Neuron (in vitro differentiated cells): Measurements from ENCODE around the gene TBC1D17.

ENCODE experiments used
- H2AFZ ChIP-seq: one replicate; pipeline ENCODE4 v1.6.1; 2013; ENCODE audit warnings: low read depth, mild to moderate bottlenecking, inconsistent platforms, low read length, moderate library complexity
- H3K27me3 ChIP-seq: one replicate; pipeline ENCODE4 v1.6.1; 2013; ENCODE audit warnings: low read length; ENCODE audit not compliant: insufficient read depth
- H3K36me3 ChIP-seq: one replicate; pipeline ENCODE4 v1.6.1; 2013; ENCODE audit warnings: low read length; ENCODE audit not compliant: insufficient read depth
- H3K4me1 ChIP-seq: one replicate; pipeline ENCODE4 v1.6.1; 2013; ENCODE audit warnings: low read length; ENCODE audit not compliant: insufficient read depth
- H3K4me3 ChIP-seq: 2 replicates; pipeline ENCODE4 v1.5.1; 2013; ENCODE audit warnings: mild to moderate bottlenecking, low read length, moderate library complexity
- H3K9me3 ChIP-seq: one replicate; pipeline ENCODE4 v1.6.1; 2013; ENCODE audit warnings: low read length

The TBC1D17 gene

GRCh38 chr19:49908480-49909420 lies 31.2 kb downstream of the TBC1D17 start:
- H2AFZ ChIP-seq = no peak overlapping the region
- peaks cover 61% of the 10 kb centered on the region for H3K36me3 ChIP-seq
- H3K27me3 ChIP-seq = no peaks in the 10 kb centered on the region
- no peaks in the 10 kb centered on the region for H3K4me1 ChIP-seq
- H3K4me3 ChIP-seq = no peak overlapping the region
- no peaks in the 10 kb centered on the region for H3K9me3 ChIP-seq

- Histone ChIP-seq H3K4me3 (no peak overlapping the region), H3K4me1 (no peaks in the 10 kb centered on the region), H2AFZ (no peak overlapping the region), H3K27me3 (no peaks in the 10 kb centered on the region), H3K9me3 (peaks cover 5% of the 10 kb centered on the region), H3K36me3 (peaks cover 73% of the 10 kb centered on the region)
Observed at GRCh38 chr19:49910179-49910578, 32.7 kb downstream of the TBC1D17 start.

- Histone ChIP-seq H3K36me3 (peaks cover 82% of the 10 kb centered on the region), H3K4me3 (no peak overlapping the region), H2AFZ (no peak overlapping the region), H3K9me3 (peaks cover 11% of the 10 kb centered on the region), H3K27me3 (no peaks in the 10 kb centered on the region), H3K4me1 (no peaks in the 10 kb centered on the region)
Observed at GRCh38 chr19:49911381-49912145, 34.1 kb downstream of the TBC1D17 start.

GRCh38 chr19:49912965-49913685 lies 35.6 kb downstream of the TBC1D17 start:
- Histone ChIP-seq H3K27me3 (no peaks in the 10 kb centered on the region), H3K4me1 (no peaks in the 10 kb centered on the region), H3K9me3 (peaks cover 18% of the 10 kb centered on the region), H3K4me3 (no peak overlapping the region), H2AFZ (no peak overlapping the region), H3K36me3 (peaks cover 82% of the 10 kb centered on the region)

GRCh38 chr19:49913720-49914119 lies 36.2 kb downstream of the TBC1D17 start:
- Histone ChIP-seq H3K9me3 (peaks cover 18% of the 10 kb centered on the region), H3K36me3 (peaks cover 81% of the 10 kb centered on the region)

GRCh38 chr19:49915271-49915670 lies 37.8 kb downstream of the TBC1D17 start:
- Histone ChIP-seq H2AFZ (no peak overlapping the region), H3K27me3 (no peaks in the 10 kb centered on the region), H3K9me3 (peaks cover 18% of the 10 kb centered on the region), H3K36me3 (peaks cover 72% of the 10 kb centered on the region), H3K4me3 (no peak overlapping the region), H3K4me1 (no peaks in the 10 kb centered on the region)

More at GRCh38 chr19:49913720-49914119, 36.2 kb downstream of the TBC1D17 start:
- no peak overlapping the region for H2AFZ ChIP-seq
- no peak overlapping the region for H3K4me3 ChIP-seq
- no peaks in the 10 kb centered on the region for H3K27me3 ChIP-seq
- H3K4me1 ChIP-seq = no peaks in the 10 kb centered on the region

- Histone ChIP-seq H3K9me3 (peaks cover 21% of the 10 kb centered on the region), H2AFZ (no peak overlapping the region), H3K27me3 (no peaks in the 10 kb centered on the region), H3K4me3 (no peak overlapping the region), H3K4me1 (no peaks in the 10 kb centered on the region), H3K36me3 (peaks cover 76% of the 10 kb centered on the region)
Observed at GRCh38 chr19:49916839-49917733, 39.6 kb downstream of the TBC1D17 start.

- Histone ChIP-seq H3K27me3 (no peaks in the 10 kb centered on the region), H3K4me1 (no peaks in the 10 kb centered on the region), H3K4me3 (no peak overlapping the region), H3K36me3 (peaks cover 77% of the 10 kb centered on the region), H2AFZ (no peak overlapping the region), H3K9me3 (peaks cover 21% of the 10 kb centered on the region)
Observed at GRCh38 chr19:49918089-49918488, 40.6 kb downstream of the TBC1D17 start.

- Histone ChIP-seq H2AFZ (no peak overlapping the region), H3K4me3 (no peak overlapping the region), H3K36me3 (peaks cover 75% of the 10 kb centered on the region), H3K27me3 (no peaks in the 10 kb centered on the region), H3K9me3 (peaks cover 11% of the 10 kb centered on the region), H3K4me1 (no peaks in the 10 kb centered on the region)
Observed at GRCh38 chr19:49920624-49921363, 43.3 kb downstream of the TBC1D17 start.

GRCh38 chr19:49921871-49922795 lies 44.6 kb downstream of the TBC1D17 start:
- H3K4me1 ChIP-seq = peaks cover 3% of the 10 kb centered on the region
- H3K9me3 ChIP-seq = peaks cover 6% of the 10 kb centered on the region
- H3K36me3 ChIP-seq = peaks cover 76% of the 10 kb centered on the region
- no peak overlapping the region for H3K4me3 ChIP-seq
- no peak overlapping the region for H2AFZ ChIP-seq
- H3K27me3 ChIP-seq = no peaks in the 10 kb centered on the region
